ENCODE data around the gene PAQR4.
A peak's percentile ranks its signal among the peaks of the same experiment; 100 is the strongest.

The PAQR4 gene

GRCh38 chr16:3004781-3005284 is 35.7 kb downstream of the PAQR4 start:
- no peak for DNase-seq (ENCODE audit: low read depth)

DNA sequence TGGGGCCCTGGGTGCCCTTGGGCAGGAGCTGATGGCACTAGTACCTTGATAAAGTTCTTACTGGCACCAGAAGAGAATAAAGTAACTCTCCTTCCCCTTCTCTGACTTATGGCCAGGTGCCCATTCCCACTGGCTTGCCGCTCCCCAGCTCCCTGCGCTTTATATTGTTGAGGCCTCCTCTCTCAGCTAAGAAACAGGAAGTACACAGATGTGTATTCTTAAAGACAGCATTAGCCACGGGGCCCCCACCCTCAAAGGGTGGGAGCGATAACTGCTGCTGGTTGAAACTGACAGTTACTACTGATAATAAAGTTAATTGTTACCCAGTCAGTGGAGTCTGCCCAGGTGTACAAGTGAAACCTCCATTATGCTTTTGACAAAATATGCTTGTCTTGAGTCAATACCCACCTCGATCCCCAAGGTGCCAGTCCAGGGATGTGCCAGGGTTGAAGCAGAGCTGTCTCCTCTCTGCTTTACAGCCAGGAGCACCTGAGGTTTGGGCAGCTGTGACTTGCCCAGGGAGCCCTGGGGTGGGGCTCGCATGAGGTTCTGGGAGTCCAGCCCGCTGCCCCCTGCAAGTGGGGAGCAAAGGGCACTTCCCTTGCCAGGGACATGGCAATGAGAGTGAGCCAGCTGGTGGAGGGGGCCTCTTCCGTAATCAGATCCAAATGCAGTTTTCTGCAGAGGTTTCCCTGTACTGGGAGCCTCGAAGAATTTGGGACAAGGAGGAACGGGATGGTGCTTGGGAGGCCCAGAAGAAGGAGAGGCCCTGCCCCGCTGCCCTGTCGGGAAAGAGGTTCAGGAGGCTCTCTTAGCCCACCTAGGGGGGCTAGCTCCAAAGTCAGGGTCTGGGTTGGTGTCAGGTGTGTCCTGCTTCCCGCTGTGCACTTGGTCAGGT is 38.2 kb downstream of the PAQR4 start:
- no peak for DNase-seq (ENCODE audit: low read depth)

DNA sequence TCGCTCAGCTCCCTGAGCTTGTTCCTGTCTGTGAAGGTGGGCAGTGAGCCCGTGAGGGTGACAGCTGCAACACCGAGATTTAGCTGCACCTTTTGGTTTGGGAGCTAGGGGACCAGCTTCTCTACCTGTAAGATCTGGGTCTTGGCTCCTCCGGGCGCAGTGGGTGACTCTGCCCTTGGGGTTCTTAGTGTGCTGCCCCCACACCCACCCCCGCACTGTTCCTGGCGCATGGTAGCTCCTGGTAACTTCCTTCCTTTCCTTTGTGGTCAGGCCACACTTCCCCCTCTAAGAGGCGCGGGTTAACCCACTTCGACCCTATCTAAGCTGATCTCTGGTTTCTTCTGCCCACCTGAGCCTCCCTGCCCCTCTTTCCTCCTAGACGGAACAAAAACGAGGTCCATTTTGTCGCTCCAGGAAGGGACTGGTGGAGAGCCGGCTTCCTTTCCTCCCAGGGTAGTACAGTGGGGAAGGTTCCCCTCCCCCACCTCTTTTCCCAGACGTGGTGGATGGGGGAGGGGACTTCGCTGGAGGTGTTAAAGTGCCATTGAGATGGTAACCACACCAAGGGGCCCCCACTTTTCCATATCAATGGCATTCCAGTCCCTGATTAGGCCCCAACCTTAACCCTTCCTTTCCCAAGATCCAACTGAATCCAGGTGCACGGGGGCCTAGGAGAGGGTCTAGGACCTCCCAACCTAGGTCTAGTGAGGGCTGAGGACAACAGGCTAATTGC is 39.0 kb downstream of the PAQR4 start:
- no peak for DNase-seq (ENCODE audit: low read depth)

- no peak for DNase-seq (ENCODE audit: low read depth)
Observed at GRCh38 chr16:3008690-3009037, 39.5 kb downstream of the PAQR4 start.

- DNase-seq (ENCODE audit: low read depth) = no peak
Observed at GRCh38 chr16:3009568-3010390, 40.6 kb downstream of the PAQR4 start.

GRCh38 chr16:3010510-3010909 is 41.4 kb downstream of the PAQR4 start:
- DNase-seq (ENCODE audit: low read depth) = no peak

DNA sequence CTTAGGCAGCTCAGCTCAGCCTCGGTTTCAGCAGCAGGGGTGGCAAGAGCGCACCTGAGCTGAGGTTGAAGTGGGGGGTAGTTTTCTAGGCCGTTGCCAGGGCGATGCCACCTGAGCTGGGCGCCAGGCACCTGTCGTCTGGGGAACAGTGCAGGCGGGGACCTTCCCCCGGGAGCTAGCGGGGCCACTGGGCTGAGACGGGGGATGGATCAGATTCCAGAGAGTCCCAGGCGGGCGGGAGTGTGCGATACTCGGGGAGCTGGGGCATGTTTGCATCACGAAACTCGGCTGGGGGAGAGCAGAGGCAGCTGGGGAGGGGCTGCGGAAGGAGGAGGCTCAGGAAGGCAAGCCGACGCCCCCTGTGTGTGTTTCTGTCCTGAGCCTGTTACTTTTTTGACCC is 43.1 kb downstream of the PAQR4 start:
- no peak for DNase-seq (ENCODE audit: low read depth)

DNA sequence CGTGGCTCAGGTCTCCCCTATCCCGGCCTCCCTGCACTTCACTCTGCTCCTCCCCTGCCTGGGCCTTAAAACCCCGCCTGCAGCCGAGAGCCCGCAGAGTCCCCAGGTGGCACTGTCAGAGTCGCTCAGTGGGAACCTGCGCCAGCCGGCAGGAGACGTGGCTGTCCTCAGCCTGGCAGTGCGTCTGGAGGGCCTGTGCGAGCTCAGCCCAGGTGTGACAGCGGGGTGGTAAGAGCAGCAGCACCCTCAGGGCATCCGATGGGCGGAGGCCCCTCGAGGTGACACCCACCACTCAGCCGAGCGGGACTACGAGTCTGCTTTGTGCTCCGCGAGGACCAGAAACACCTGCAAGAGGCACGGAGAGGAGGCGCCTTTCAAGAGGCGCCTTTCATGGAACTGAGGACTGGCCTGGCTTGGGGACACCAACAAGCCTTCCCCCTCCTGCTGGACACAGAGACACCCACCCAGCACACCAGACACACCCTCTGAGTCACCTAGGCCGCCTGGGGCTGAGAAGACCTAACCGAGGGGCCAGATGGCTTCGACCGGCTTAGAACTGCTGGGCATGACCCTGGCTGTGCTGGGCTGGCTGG is 43.8 kb downstream of the PAQR4 start, which contains the start of gene CLDN9:
CLDN9 (plus strand) TSS at position 96 of the 593 bp plus-strand sequence; CDS start at position 536, 440 bp downstream.
- no peak for DNase-seq (ENCODE audit: low read depth)

GRCh38 chr16:3013491-3013951 is 44.4 kb downstream of the PAQR4 start:
- DNase-seq (ENCODE audit: low read depth) = no peak

DNA sequence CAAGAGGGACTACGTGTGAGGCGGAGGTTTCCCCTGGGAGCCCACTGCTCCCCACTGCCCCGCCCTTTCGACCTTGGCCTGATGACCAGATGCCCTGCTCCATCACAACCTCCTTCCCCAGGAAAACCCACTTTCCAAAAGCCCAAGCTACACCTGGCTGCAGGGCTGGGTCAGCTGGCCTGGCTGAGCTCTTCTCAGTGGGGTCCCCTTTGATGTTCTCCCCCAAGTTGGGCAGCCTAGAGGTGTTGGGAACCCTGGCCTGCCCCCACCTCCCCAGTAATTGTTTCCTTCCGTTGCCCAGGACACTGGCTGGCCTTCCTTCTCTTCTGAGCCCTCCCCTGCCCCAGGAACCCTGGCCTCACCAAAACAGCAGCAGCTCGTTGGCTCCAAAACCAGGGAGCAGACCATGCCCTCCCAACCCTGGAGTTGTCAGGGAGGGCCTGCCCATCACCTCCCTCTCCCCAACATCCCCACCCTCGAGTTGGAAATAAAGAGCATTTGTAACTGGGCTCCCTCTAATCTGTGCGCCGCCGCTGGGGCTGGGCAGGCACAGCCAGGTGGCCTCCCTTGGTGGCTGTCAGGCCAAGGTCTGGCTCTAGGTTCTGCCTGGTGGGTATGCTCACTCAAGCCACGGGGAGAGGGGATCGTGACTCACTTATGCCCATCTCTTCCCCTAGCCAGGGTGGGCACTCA is 45.0 kb downstream of the PAQR4 start:
- no peak for DNase-seq (ENCODE audit: low read depth)

DNA sequence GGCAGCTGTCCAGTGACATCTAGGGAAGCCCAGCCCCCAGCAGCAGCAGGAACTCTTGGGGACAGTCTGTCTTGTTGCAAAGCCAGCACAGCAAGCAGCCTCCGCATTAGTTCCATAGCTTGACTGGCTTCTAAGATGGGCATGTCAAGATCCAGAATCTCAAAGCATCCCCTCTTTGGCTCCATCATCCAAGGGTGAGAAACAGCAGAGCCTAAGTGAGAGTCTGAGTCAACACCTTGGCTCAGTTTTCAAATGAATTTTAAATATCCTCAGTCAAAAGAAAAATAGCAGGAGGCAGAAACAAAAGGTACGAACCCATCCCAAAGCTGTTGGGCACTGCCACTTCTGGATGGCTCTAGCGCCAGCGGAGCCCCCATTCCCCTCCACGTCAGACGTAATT is 45.8 kb downstream of the PAQR4 start:
- DNase-seq (ENCODE audit: low read depth) = no peak

DNA sequence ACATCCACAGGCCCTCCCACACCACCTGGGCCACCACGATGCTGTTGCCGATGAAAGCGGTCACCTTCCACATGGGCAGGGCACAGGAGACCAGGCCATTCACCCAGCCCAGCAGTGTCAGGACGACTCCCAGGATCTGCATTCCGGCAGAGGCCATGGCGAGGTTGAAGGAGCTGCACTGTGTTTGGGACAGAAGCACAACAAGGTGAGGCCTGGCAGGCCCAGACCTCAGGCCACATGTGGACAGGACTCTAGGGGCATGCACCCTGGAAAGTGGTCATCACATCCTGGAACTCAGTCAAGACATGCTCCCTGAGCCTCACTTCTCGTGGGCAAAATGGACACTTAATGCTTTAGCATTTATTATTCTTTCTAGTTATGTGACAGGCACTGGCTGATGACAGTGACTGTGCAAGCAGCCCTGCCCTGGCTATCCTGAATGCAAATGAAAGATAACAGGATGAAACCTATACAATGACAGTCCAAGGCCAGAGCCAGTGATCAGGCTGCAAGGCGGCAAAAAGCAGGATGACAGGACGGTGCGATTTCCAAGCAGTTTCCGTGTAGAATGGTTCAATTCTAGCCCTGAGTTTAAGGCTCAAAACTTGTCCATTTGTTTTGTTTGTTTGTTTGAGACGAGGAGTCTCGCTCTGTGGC is 46.8 kb downstream of the PAQR4 start:
- DNase-seq (ENCODE audit: low read depth) = no peak

DNA sequence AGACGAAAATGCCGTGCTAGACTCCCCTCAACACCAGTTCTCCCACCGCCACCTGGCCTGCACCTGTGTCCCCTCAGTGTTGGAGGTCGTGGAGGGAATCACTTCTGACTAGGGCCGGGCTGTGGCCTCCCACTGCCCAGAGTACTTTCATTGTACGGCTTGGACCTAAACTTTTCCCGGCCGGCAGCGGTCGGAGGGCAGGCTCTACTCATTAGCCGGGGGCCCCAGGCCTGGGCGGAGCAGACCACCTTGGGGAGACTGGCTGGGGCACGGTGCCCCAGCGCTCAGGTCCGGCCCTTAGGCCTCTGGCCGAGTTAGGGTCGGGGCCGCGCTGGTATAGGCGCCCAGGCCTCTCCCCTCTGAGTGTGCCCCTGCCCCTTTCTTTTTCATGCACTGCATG is 48.2 kb downstream of the PAQR4 start:
- DNase-seq (ENCODE audit: low read depth) = no peak

GRCh38 chr16:3017794-3018506 is 48.8 kb downstream of the PAQR4 start, which contains the start of gene CLDN6:
Gene CLDN6, minus strand, starts transcription at chr16:3018183. Its CDS starts 2,162 bp downstream, at chr16:3016021.
- DNase-seq (ENCODE audit: low read depth) = no peak

DNA sequence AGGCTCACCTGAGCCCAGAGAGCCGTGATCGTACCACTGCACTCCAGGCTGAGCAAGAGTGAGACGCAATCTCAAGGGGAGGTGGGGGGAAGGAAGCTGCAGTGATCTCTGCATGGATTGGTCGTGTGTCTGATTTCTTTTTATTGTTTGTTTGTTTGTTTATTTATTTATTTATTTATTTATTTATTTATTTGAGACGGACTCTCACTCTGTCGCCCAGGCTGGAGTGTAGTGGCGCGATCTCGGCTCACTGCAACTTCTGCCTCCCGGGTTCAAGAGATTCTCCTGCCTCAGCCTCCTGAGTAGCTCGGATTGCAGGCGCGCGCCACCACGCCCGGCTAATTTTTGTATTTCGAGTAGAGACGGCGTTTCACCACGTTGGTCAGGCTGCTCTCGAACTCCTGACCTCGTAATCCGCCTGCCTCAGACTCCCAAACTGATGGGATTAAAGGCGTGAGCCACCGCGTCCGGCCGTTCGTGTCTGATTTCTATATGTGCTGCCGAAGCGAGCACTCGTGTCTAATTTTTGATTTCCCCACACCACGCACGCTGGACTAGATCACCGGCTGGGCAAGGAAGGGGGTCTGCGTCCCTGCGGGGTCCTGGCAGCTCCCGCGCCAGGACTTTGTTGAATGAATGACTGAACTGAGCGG is 50.6 kb downstream of the PAQR4 start:
- no peak for DNase-seq (ENCODE audit: low read depth)

DNA sequence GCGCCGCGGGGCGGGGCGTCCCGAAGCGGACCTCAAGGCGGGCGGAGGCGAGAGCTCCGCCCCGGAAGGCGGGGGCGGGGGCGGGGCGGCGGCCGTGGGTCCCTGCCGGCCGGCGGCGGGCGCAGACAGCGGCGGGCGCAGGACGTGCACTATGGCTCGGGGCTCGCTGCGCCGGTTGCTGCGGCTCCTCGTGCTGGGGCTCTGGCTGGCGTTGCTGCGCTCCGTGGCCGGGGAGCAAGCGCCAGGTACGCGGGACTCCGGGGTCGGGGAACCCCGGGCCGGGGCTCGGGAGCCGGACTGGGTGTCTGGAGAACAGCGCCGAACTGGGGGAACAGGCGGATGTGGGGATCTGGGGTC is 51.1 kb downstream of the PAQR4 start, which contains the start of gene TNFRSF12A:
TNFRSF12A (plus strand) TSS at position 122 of the 357 bp plus-strand sequence; CDS start at position 152, 30 bp downstream.
- peak; percentile 60 for DNase-seq (ENCODE audit: low read depth)

DNA sequence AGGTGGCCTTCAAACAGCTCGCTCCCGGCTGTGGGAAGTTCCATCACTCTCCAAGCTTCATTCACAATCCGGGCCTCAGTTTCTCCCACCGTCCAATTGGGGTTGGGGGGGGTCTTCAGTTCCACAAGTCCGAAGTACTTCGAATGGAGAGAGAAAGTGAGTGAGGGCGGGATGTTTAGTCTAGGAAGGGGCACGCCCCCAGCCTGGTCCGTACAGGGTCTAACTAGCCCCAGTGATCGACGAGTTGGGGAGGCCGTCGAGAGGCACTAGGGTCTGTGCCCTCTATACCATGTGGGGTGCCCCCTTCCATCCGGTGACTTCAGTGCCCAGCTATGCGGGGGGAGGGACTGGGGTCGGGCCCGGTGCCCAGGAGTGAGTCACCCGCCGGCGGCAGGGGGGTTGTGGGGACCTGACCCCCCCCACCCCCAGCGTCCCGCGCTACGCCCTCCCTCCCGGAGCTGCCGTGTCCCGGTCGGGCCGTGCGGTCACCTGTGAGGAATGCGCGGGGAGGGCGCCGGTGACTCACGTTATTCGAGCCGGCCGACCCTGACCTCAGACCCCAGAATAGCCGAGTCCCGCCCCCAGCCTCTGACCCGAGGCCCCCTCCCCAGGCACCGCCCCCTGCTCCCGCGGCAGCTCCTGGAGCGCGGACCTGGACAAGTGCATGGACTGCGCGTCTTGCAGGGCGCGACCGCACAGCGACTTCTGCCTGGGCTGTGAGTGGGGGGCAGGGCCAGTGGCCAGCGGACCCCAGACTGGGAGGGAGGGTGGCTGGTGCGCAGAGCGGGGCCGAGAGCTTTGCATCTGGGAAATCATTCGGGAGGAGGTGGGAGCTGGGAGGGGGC is 51.7 kb downstream of the PAQR4 start:
- peak; percentile 65 for DNase-seq (ENCODE audit: low read depth)

Measured in stromal cell of bone marrow (primary cell).